ENCODE data around the gene CRYBA1.
A peak's percentile ranks its signal among the peaks of the same experiment; 100 is the strongest.

CRYBA1 gene

GRCh38 chr17:29247219-29247618, 560 bp downstream of the CRYBA1 start:
- no peak overlapping the region for H3K4me3 ChIP-seq (ENCODE audit: low read depth, low read length)
- TF ChIP-seq MAX (IDR thresholded peaks at IDR 0.05; ENCODE audit: low read depth, low read length) (no peak), CTCF (IDR thresholded peaks at IDR 0.05; ENCODE audit: low read depth, low read length) (no peak), POLR2A (IDR thresholded peaks at IDR 0.05; ENCODE audit: extremely low read depth, insufficient read length) (no peak), MYC (IDR thresholded peaks at IDR 0.05; ENCODE audit: low read depth, low read length) (no peak)
- no peak for DNase-seq (ENCODE audit: low read depth)

- DNase-seq (ENCODE audit: low read depth), result no peak
- TF ChIP-seq MYC (IDR thresholded peaks at IDR 0.05; ENCODE audit: low read depth, low read length) (no peak), POLR2A (IDR thresholded peaks at IDR 0.05; ENCODE audit: extremely low read depth, insufficient read length) (no peak), CTCF (IDR thresholded peaks at IDR 0.05; ENCODE audit: low read depth, low read length) (no peak), MAX (IDR thresholded peaks at IDR 0.05; ENCODE audit: low read depth, low read length) (no peak)
- no peak overlapping the region for H3K4me3 ChIP-seq (ENCODE audit: low read depth, low read length)
These were observed 2.2 kb downstream of the CRYBA1 start for GRCh38 chr17:29248845-29249244.

- DNase-seq (ENCODE audit: low read depth), result no peak
- H3K4me3 ChIP-seq (ENCODE audit: low read depth, low read length), result no peak overlapping the region
- no peak for TF ChIP-seq MAX (IDR thresholded peaks at IDR 0.05; ENCODE audit: low read depth, low read length)
- TF ChIP-seq POLR2A (IDR thresholded peaks at IDR 0.05; ENCODE audit: extremely low read depth, insufficient read length), result no peak
- TF ChIP-seq CTCF (IDR thresholded peaks at IDR 0.05; ENCODE audit: low read depth, low read length), result no peak
- no peak for TF ChIP-seq MYC (IDR thresholded peaks at IDR 0.05; ENCODE audit: low read depth, low read length)
These were observed 4.0 kb downstream of the CRYBA1 start for GRCh38 chr17:29250666-29251065.

GRCh38 chr17:29251184-29251583, 4.5 kb downstream of the CRYBA1 start:
- no peak for TF ChIP-seq MYC (IDR thresholded peaks at IDR 0.05; ENCODE audit: low read depth, low read length)
- no peak for TF ChIP-seq MAX (IDR thresholded peaks at IDR 0.05; ENCODE audit: low read depth, low read length)
- TF ChIP-seq POLR2A (IDR thresholded peaks at IDR 0.05; ENCODE audit: extremely low read depth, insufficient read length), result no peak
- TF ChIP-seq CTCF (IDR thresholded peaks at IDR 0.05; ENCODE audit: low read depth, low read length), result no peak
- no peak overlapping the region for H3K4me3 ChIP-seq (ENCODE audit: low read depth, low read length)
- DNase-seq (ENCODE audit: low read depth), result no peak

- no peak overlapping the region for H3K4me3 ChIP-seq (ENCODE audit: low read depth, low read length)
- no peak for TF ChIP-seq MAX (IDR thresholded peaks at IDR 0.05; ENCODE audit: low read depth, low read length)
- no peak for TF ChIP-seq MYC (IDR thresholded peaks at IDR 0.05; ENCODE audit: low read depth, low read length)
- TF ChIP-seq CTCF (IDR thresholded peaks at IDR 0.05; ENCODE audit: low read depth, low read length), result peak; percentile 56
- TF ChIP-seq POLR2A (IDR thresholded peaks at IDR 0.05; ENCODE audit: extremely low read depth, insufficient read length), result no peak
- DNase-seq (ENCODE audit: low read depth), result peak; percentile 71
These were observed 5.6 kb downstream of the CRYBA1 start for GRCh38 chr17:29252101-29252791.

Data from NB4 (cell line).